A549 (cell line): ENCODE data around the gene NUDT16L1.

Source experiments
- EP300 ChIP-seq, 2 experiments: fragments of >200 bp; sonication (Bioruptor Twin); formaldehyde crosslinking; IDR thresholded peaks; 2 replicates in 1 of 2; 3 replicates in 1 of 2; pipeline ENCODE4 v1.6.1; 2016 to 2017
- MAZ ChIP-seq: fragments of 150-350 bp; IDR thresholded peaks from 2 replicates; pipeline ENCODE4 v1.6.1; 2014; ENCODE audit warnings: antibody characterized with exemption, low read depth, low read length, borderline replicate concordance
- POLR2A ChIP-seq: IDR thresholded peaks from 2 replicates; pipeline ENCODE4 v1.6.1; 2012; ENCODE audit warnings: mild to moderate bottlenecking, low read length
- RAD21 ChIP-seq, 2 experiments: fragments of >200 bp in 1 of 2; sonication (Bioruptor Twin) in 1 of 2; formaldehyde crosslinking in 1 of 2; IDR thresholded peaks in 1 of 2; conservative IDR thresholded peaks in 1 of 2; 2 replicates in 1 of 2; 3 replicates in 1 of 2; pipeline ENCODE4 v1.6.1; 2012 to 2018; ENCODE audit warnings: inconsistent platforms in 1 of 2
- TF ChIP-seq, protein P1 (sequence below): fragments of >200 bp; sonication (Bioruptor Twin); formaldehyde crosslinking; IDR thresholded peaks from 3 replicates; pipeline ENCODE4 v1.5.1; 2016
- TF ChIP-seq, protein P2 (sequence below): fragments of 450-650 bp; IDR thresholded peaks from 2 replicates; pipeline ENCODE4 v1.6.1; 2014; ENCODE audit warnings: antibody characterized with exemption
- TF ChIP-seq, protein P3 (sequence below): IDR thresholded peaks from 2 replicates; pipeline ENCODE4 v1.6.1; 2012

DNA sequence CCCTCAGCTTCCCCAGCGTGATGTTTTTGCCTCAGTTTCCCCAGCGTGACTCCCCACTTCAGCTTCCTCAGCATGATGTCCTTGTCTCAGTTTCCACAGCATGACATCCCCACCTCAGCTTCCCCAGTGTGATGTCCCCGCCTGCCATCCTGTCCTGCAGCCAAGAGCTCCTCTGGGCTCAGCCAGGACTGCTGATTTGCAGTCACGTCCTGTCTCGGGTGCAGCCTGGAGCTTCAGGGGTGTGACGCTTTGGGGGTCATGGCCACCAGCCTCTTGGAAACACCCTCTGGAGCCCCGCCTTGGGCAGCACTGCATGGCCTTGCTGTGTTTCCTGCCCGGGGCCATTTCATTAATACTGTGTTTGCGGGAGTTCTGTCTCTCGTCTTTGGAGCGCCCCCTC is 16.5 kb upstream of the NUDT16L1 start:
- TF ChIP-seq POLR2A (no peak), MAZ (no peak), RAD21 (conservative IDR thresholded peaks at IDR 0.05 in 1 of 2, IDR thresholded peaks at IDR 0.05 in 1 of 2) (no peak), EP300 (IDR thresholded peaks at IDR 0.05) (no peak)
- TF ChIP-seq, protein P1, sequence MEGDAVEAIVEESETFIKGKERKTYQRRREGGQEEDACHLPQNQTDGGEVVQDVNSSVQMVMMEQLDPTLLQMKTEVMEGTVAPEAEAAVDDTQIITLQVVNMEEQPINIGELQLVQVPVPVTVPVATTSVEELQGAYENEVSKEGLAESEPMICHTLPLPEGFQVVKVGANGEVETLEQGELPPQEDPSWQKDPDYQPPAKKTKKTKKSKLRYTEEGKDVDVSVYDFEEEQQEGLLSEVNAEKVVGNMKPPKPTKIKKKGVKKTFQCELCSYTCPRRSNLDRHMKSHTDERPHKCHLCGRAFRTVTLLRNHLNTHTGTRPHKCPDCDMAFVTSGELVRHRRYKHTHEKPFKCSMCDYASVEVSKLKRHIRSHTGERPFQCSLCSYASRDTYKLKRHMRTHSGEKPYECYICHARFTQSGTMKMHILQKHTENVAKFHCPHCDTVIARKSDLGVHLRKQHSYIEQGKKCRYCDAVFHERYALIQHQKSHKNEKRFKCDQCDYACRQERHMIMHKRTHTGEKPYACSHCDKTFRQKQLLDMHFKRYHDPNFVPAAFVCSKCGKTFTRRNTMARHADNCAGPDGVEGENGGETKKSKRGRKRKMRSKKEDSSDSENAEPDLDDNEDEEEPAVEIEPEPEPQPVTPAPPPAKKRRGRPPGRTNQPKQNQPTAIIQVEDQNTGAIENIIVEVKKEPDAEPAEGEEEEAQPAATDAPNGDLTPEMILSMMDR, result no peak
- TF ChIP-seq, protein P2, sequence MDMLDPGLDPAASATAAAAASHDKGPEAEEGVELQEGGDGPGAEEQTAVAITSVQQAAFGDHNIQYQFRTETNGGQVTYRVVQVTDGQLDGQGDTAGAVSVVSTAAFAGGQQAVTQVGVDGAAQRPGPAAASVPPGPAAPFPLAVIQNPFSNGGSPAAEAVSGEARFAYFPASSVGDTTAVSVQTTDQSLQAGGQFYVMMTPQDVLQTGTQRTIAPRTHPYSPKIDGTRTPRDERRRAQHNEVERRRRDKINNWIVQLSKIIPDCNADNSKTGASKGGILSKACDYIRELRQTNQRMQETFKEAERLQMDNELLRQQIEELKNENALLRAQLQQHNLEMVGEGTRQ, result no peak
- TF ChIP-seq, protein P3, sequence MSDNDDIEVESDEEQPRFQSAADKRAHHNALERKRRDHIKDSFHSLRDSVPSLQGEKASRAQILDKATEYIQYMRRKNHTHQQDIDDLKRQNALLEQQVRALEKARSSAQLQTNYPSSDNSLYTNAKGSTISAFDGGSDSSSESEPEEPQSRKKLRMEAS, result no peak
